ENCODE data around the gene PARN.

- TF ChIP-seq TAF1 (IDR thresholded peaks at IDR 0.05; ENCODE audit: borderline replicate concordance, low read depth, low read length) (no peak), POLR2A (IDR thresholded peaks at IDR 0.05; ENCODE audit: low read depth, low read length) (no peak), POLR2AphosphoS5 (IDR thresholded peaks at IDR 0.05; ENCODE audit: low read depth, low read length) (no peak)
These were observed 211.2 kb downstream of the PARN start for GRCh38 chr16:14418795-14419225.
